Measurements from ENCODE around the gene DIDO1. TPM values are rescaled to one million over a fixed set of nuclear protein-coding genes. Genes with fewer than 3 reads are reported as not detected.

Gene DIDO1
- polyA plus RNA-seq, 1 of the 3 experiments (the other 2 are of a cell fraction), result 14.7 TPM

DNA sequence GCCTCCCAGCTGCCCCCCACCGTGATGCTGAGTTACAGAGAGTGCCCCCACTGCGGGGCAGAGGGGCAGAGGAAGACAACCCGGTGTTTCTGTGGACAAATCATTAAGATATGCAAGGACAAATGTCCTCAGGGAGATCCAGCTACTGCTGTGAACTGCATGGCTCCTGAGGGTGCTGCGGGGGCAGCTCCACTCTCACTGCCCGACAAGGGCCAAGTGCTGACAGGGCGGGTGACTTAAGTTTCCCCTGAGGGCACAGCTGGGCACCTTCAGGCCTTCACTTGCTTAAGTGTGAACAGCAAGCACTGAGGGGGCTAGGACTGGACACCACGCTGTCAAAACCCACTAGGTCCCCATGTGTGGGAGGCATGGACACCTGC, 38.5 kb downstream of the DIDO1 start:
- Histone ChIP-seq H3K36me3 (replicated peaks in 1 of 2; ENCODE audit: control insufficient read depth in 1 of 2, insufficient read depth in 2 of 2, low read length in 1 of 2) (peaks cover 50 to 73% of the 10 kb centered on the region in 2 experiments), H3K9me2 (no peaks in the 10 kb centered on the region), H3K9ac (peak overlapping the region; percentile 16; the same call in 1 of the 2 replicates), H3K27me3 (ENCODE audit: insufficient read depth) (no peaks in the 10 kb centered on the region), H3F3A (replicated peaks; ENCODE audit: insufficient read depth) (peaks cover 27% of the 10 kb centered on the region), H3K9me3 (no peaks in the 10 kb centered on the region), H3K4me1 (ENCODE audit: control insufficient read depth in 1 of 2, insufficient read depth in 2 of 2, low read depth in 1 of 2, low read length in 1 of 2) (peaks cover 17 to 19% of the 10 kb centered on the region in 2 experiments), H4K20me1 (ENCODE audit: insufficient read depth) (0 out of 2 replicates have a peak, but pooled peaks cover 4% of the 10 kb centered on the region), H3K79me2 (ENCODE audit: insufficient read depth) (no peaks in the 10 kb centered on the region), H3K27ac (ENCODE audit: low read depth in 2 of 2, low read length in 1 of 2) (peak overlapping the region; percentile 65 to 79), H3K4me2 (peak overlapping the region; percentile 63), H2AFZ (ENCODE audit: low read depth) (no peak overlapping the region), H3K4me3 (ENCODE audit: low read depth in 2 of 2, low read length in 1 of 2) (no peak overlapping the region)
- ChIA-PET POLR2A (interaction anchor here (0.7 to 2.2 kb wide), 3 partner anchors 12 to 20 kb away, joined by 3 to 14 read pairs (median 4); no protein-coding TSS in a partner anchor), CTCF (interaction anchor here (0.9 to 7.2 kb wide), 8 partner anchors 12 to 121 kb away, joined by 3 to 77 read pairs (median 6); no protein-coding TSS in a partner anchor)
- WGBS (ENCODE audit: low lambda C conversion rate), result no CpG with 5 or more reads among the region's 7 CpGs
- TF ChIP-seq GABPA (IDR thresholded peaks at IDR 0.05; ENCODE audit: low read depth), result no peak
- no peak for TF ChIP-seq MEF2A (IDR thresholded peaks at IDR 0.05; ENCODE audit: borderline replicate concordance, low read depth)
- no peak for TF ChIP-seq RFX5 (IDR thresholded peaks at IDR 0.05; ENCODE audit: low read length)
- no peak for TF ChIP-seq CHD2 (IDR thresholded peaks at IDR 0.05; ENCODE audit: low read length, partially characterized antibody)
- no peak for TF ChIP-seq FOSL2 (IDR thresholded peaks at IDR 0.05; ENCODE audit: borderline replicate concordance, low read depth)
- TF ChIP-seq POLR2AphosphoS5 (IDR thresholded peaks at IDR 0.05; ENCODE audit: low read depth, low read length), result no peak
- no peak for TF ChIP-seq FOXM1 (IDR thresholded peaks at IDR 0.05; ENCODE audit: low read depth)
- TF ChIP-seq SMC3 (IDR thresholded peaks at IDR 0.05; ENCODE audit: low read depth, low read length), result no peak
- no peak for TF ChIP-seq MXI1 (IDR thresholded peaks at IDR 0.05; ENCODE audit: low read depth, low read length)
- TF ChIP-seq JUND (IDR thresholded peaks at IDR 0.05), result no peak
- no peak for TF ChIP-seq RCOR1 (IDR thresholded peaks at IDR 0.05; ENCODE audit: low read length)
- TF ChIP-seq, protein P1, sequence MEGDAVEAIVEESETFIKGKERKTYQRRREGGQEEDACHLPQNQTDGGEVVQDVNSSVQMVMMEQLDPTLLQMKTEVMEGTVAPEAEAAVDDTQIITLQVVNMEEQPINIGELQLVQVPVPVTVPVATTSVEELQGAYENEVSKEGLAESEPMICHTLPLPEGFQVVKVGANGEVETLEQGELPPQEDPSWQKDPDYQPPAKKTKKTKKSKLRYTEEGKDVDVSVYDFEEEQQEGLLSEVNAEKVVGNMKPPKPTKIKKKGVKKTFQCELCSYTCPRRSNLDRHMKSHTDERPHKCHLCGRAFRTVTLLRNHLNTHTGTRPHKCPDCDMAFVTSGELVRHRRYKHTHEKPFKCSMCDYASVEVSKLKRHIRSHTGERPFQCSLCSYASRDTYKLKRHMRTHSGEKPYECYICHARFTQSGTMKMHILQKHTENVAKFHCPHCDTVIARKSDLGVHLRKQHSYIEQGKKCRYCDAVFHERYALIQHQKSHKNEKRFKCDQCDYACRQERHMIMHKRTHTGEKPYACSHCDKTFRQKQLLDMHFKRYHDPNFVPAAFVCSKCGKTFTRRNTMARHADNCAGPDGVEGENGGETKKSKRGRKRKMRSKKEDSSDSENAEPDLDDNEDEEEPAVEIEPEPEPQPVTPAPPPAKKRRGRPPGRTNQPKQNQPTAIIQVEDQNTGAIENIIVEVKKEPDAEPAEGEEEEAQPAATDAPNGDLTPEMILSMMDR (IDR thresholded peaks at IDR 0.05), result no peak
- TF ChIP-seq, protein P2, sequence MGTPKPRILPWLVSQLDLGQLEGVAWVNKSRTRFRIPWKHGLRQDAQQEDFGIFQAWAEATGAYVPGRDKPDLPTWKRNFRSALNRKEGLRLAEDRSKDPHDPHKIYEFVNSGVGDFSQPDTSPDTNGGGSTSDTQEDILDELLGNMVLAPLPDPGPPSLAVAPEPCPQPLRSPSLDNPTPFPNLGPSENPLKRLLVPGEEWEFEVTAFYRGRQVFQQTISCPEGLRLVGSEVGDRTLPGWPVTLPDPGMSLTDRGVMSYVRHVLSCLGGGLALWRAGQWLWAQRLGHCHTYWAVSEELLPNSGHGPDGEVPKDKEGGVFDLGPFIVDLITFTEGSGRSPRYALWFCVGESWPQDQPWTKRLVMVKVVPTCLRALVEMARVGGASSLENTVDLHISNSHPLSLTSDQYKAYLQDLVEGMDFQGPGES (IDR thresholded peaks at IDR 0.05; ENCODE audit: low read depth, low read length), result no peak
- no peak for TF ChIP-seq FOXJ3 (CRISPR knock-in tag; IDR thresholded peaks at IDR 0.05)
- DNase-seq, result peak; percentile 26
